Endodermal cell (in vitro differentiated cells): ENCODE data around the gene CIBAR2. TPM values are rescaled to one million over a fixed set of nuclear protein-coding genes. Genes with fewer than 3 reads are reported as not detected.

Source experiments
- DNase-seq: peaks from one replicate; pipeline ENCODE4 v3.0.0-alpha.2; 2017
- H3K27ac ChIP-seq: 2 replicates; pipeline ENCODE4 v1.5.1; 2013; ENCODE audit warnings: mild to moderate bottlenecking, low read depth, low read length, moderate library complexity
- H3K27me3 ChIP-seq: 2 replicates; pipeline ENCODE4 v1.6.1; 2013; ENCODE audit warnings: mild to moderate bottlenecking, low read length, moderate library complexity; ENCODE audit not compliant: insufficient read depth, control insufficient read depth, poor library complexity, severe bottlenecking
- H3K36me3 ChIP-seq: 2 replicates; pipeline ENCODE4 v1.7.0; 2013; ENCODE audit warnings: mild to moderate bottlenecking, low read length, moderate library complexity; ENCODE audit not compliant: control insufficient read depth, insufficient read depth
- H3K4me1 ChIP-seq: one replicate; pipeline ENCODE4 v1.7.0; 2013; ENCODE audit warnings: low read length; ENCODE audit not compliant: control insufficient read depth, insufficient read depth
- H3K4me3 ChIP-seq: 2 replicates; pipeline ENCODE4 v1.5.1; 2013; ENCODE audit warnings: mild to moderate bottlenecking, low read length, moderate library complexity
- H3K9ac ChIP-seq: 2 replicates; pipeline ENCODE4 v1.6.1; 2013; ENCODE audit warnings: mild to moderate bottlenecking, low read length, moderate library complexity; ENCODE audit not compliant: poor library complexity, severe bottlenecking; ENCODE audit errors: extremely low read depth
- H3K9me3 ChIP-seq: 2 replicates; pipeline ENCODE4 v1.6.1; 2013; ENCODE audit warnings: mild to moderate bottlenecking, low read length, moderate library complexity; ENCODE audit not compliant: control insufficient read depth
- H3K27ac Mint-ChIP-seq: 2 replicates; pipeline ENCODE4 v1.8.0; 2020; ENCODE audit warnings: mixed read lengths
- H3K27me3 Mint-ChIP-seq: 2 replicates; pipeline ENCODE4 v1.8.0; 2021; ENCODE audit warnings: mild to moderate bottlenecking, mixed read lengths; ENCODE audit not compliant: insufficient read depth
- H3K36me3 Mint-ChIP-seq: 2 replicates; pipeline ENCODE4 v1.8.0; 2020; ENCODE audit warnings: low read depth, mixed read lengths
- H3K4me1 Mint-ChIP-seq: 2 replicates; pipeline ENCODE4 v1.8.0; 2020; ENCODE audit warnings: mixed read lengths
- H3K4me3 Mint-ChIP-seq: 2 replicates; pipeline ENCODE4 v1.8.0; 2020; ENCODE audit warnings: mild to moderate bottlenecking, moderate library complexity, mixed read lengths
- H3K9me3 Mint-ChIP-seq: 2 replicates; pipeline ENCODE4 v1.8.0; 2020; ENCODE audit warnings: mild to moderate bottlenecking, mixed read lengths
- WGBS, 2 experiments: methylation state at CpG; one replicate each; pipeline versions ENCODE4 v1.1.5 to v1.1.7; 2013; ENCODE audit warnings: missing lambda C conversion rate in 2 of 2, mixed read lengths in 1 of 2; ENCODE audit not compliant: insufficient coverage in 1 of 2, insufficient read length in 1 of 2; 5-methylcytosine and 5-hydroxymethylcytosine counted together
- total RNA-seq, 2 donors: library from RNA; stranded (reverse); fragmentation: NEBNext Ultra II Directional in 1 of 2; extraction: Animal tissue kit (Norgen Biotek cat#: 25700) in 1 of 2; gene quantifications; 2 replicates in 1 of 2; 3 replicates in 1 of 2; pipeline ENCODE4 v1.2.1, GENCODE V29; 2021
- TF ChIP-seq, protein P1 (sequence below): fragments of 200-600 bp; sonication (generic); conservative IDR thresholded peaks from 2 replicates; pipeline ENCODE4 v1.5.0; 2021; ENCODE audit warnings: antibody characterized with exemption, mild to moderate bottlenecking

CIBAR2 gene
- total RNA-seq, 2 donors from 2014 or later = not detected

DNA sequence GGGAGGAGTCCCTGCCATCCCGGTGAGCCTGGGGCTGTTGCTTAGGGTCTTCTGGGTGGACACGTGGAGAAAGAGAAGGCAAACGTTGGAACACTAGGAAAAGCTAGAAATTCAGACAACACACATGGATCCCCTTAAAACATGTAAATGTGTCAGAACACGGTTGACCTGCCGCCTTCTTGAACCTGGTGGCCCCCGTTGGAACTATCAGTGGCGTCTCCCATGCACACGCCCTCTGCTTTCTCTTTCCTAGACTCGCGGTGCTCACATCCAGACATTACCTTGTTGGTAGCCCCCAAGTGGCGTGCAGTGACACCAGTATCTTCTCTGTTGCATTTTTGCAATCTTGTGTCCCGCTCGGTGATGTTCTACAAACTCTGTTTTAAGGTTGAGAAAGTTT, 18.6 kb downstream of the CIBAR2 start:
- no peaks in the 10 kb centered on the region for H3K4me1 Mint-ChIP-seq
- TF ChIP-seq, protein P1, sequence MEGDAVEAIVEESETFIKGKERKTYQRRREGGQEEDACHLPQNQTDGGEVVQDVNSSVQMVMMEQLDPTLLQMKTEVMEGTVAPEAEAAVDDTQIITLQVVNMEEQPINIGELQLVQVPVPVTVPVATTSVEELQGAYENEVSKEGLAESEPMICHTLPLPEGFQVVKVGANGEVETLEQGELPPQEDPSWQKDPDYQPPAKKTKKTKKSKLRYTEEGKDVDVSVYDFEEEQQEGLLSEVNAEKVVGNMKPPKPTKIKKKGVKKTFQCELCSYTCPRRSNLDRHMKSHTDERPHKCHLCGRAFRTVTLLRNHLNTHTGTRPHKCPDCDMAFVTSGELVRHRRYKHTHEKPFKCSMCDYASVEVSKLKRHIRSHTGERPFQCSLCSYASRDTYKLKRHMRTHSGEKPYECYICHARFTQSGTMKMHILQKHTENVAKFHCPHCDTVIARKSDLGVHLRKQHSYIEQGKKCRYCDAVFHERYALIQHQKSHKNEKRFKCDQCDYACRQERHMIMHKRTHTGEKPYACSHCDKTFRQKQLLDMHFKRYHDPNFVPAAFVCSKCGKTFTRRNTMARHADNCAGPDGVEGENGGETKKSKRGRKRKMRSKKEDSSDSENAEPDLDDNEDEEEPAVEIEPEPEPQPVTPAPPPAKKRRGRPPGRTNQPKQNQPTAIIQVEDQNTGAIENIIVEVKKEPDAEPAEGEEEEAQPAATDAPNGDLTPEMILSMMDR = peak; percentile 20
- H3K4me3 ChIP-seq = no peak overlapping the region
- H3K36me3 Mint-ChIP-seq = no peaks in the 10 kb centered on the region
- no peaks in the 10 kb centered on the region for H3K9me3 ChIP-seq
- H3K4me1 ChIP-seq = peaks cover 2% of the 10 kb centered on the region
- no peak for DNase-seq
- no peak overlapping the region for H3K27ac ChIP-seq
- H3K9ac ChIP-seq = no peak overlapping the region
- no peak overlapping the region for H3K27ac Mint-ChIP-seq
- no peaks in the 10 kb centered on the region for H3K27me3 Mint-ChIP-seq
- H3K27me3 ChIP-seq = no peaks in the 10 kb centered on the region
- WGBS, 2 experiments = 92 to 94% methylated on average over 11 to 13 of the region's 13 CpGs
- no peaks in the 10 kb centered on the region for H3K36me3 ChIP-seq
- H3K4me3 Mint-ChIP-seq = no peak overlapping the region
- no peaks in the 10 kb centered on the region for H3K9me3 Mint-ChIP-seq

DNA sequence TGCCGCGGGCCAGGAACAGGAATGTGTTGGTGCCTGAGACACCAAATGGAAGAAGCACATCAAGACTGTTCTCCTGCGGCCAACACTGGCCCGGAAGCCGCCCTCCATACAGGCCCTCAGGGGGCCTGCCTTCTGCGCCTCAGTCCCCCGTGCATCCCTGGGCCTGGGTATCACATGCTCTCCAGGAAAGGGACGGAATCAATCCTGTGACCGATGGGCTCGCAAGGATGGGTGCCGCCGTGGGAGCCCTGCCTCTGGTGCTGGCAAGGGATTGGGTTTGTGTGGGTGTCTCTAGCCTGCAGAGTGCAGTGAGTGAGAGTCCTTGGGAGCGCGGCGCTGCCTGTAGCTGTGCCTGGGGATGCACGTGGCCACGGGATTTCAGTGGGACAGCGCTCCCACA, 19.4 kb downstream of the CIBAR2 start:
- H3K9ac ChIP-seq = peak overlapping the region; percentile 11

DNA sequence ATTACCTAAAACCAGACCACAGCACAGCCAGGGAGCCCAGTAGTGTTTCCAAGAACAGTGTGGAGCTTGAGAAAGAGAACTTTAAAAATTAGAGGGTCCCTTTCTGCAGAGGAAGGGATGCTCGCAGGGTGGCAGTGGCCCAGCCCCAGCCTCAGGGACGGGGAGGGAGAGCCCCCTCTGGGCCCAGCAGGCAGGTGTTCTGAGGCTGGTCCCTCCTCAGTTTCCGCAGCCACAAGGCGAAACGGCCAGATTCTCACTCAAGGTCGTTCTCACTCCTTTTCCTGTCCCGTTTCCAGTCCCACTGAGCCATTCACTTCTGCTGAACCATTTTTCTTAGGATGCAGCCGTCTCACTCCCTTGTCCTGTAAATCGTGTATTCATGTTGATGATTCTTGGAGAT, 20.0 kb downstream of the CIBAR2 start:
- H3K9me3 Mint-ChIP-seq = no peaks in the 10 kb centered on the region
- no peaks in the 10 kb centered on the region for H3K27me3 ChIP-seq
- H3K36me3 Mint-ChIP-seq = no peaks in the 10 kb centered on the region
- no peaks in the 10 kb centered on the region for H3K9me3 ChIP-seq
- H3K4me1 Mint-ChIP-seq = no peaks in the 10 kb centered on the region
- H3K4me3 Mint-ChIP-seq = no peak overlapping the region
- peak overlapping the region; percentile 48 for H3K27ac Mint-ChIP-seq
- H3K4me3 ChIP-seq = no peak overlapping the region
- H3K9ac ChIP-seq = no peak overlapping the region
- no peaks in the 10 kb centered on the region for H3K36me3 ChIP-seq
- TF ChIP-seq, protein P1 = no peak
- DNase-seq = no peak
- 88 to 92% methylated on average over 8 to 9 of the region's 9 CpGs for WGBS, 2 experiments
- H3K27me3 Mint-ChIP-seq = no peaks in the 10 kb centered on the region
- no peak overlapping the region for H3K27ac ChIP-seq
- peaks cover 2% of the 10 kb centered on the region for H3K4me1 ChIP-seq

More for the DNA sequence above, 19.4 kb downstream of the CIBAR2 start:
- Mint-ChIP-seq H3K36me3 (no peaks in the 10 kb centered on the region), H3K27ac (peak overlapping the region; percentile 48), H3K27me3 (no peaks in the 10 kb centered on the region), H3K4me3 (no peak overlapping the region), H3K4me1 (no peaks in the 10 kb centered on the region), H3K9me3 (no peaks in the 10 kb centered on the region)
- Histone ChIP-seq H3K4me1 (peaks cover 2% of the 10 kb centered on the region), H3K9me3 (no peaks in the 10 kb centered on the region), H3K27ac (no peak overlapping the region), H3K4me3 (no peak overlapping the region), H3K36me3 (no peaks in the 10 kb centered on the region), H3K27me3 (no peaks in the 10 kb centered on the region)
- 92 to 97% methylated on average over 14 to 18 of the region's 18 CpGs for WGBS, 2 experiments
- TF ChIP-seq, protein P1 = no peak
- DNase-seq = no peak
